A673 (cell line): Measurements from ENCODE around the gene FBXL17. TPM values are rescaled to one million over a fixed set of nuclear protein-coding genes. Genes with fewer than 3 reads are reported as not detected.

Source experiments
- BruUV-seq: library from RNA; stranded (reverse); fragments of 400-500 nt; replicated peaks from 2 replicates; lab custom pipeline; 2021; lab: Mats Ljungman, UMichigan
- CTCF ChIA-PET: fragments of 300-600 bp; sonication (Branson Sonifier 250); formaldehyde crosslinking; loops from one replicate; lab custom pipeline; 2022; ENCODE audit warnings: antibody characterized with exemption; lab: Charles Lee
- POLR2A ChIA-PET: fragments of 300-600 bp; sonication (Branson Sonifier 250); formaldehyde crosslinking; loops from one replicate; lab custom pipeline; 2022; ENCODE audit warnings: antibody characterized with exemption; ENCODE audit not compliant: low non-redundant PET; lab: Charles Lee
- DNase-seq: peaks from one replicate; pipeline ENCODE4 v3.0.0-alpha.2; 2015; ENCODE audit warnings: low spot score
- H3K27ac ChIP-seq: fragments of 200-600 bp; sonication (generic); 2 replicates; pipeline ENCODE4 v1.5.1; 2016; ENCODE audit warnings: mixed run types, low read depth, mild to moderate bottlenecking, mixed read lengths, antibody characterized with exemption, low read length; ENCODE audit not compliant: poor library complexity, severe bottlenecking
- H3K27me3 ChIP-seq: fragments of 200-600 bp; sonication (generic); replicated peaks from 2 replicates; pipeline ENCODE4 v1.6.1; 2017; ENCODE audit warnings: mixed run types, low read depth, mild to moderate bottlenecking, mixed read lengths, antibody characterized with exemption, low read length; ENCODE audit not compliant: insufficient read depth, poor library complexity
- H3K36me3 ChIP-seq: fragments of 200-600 bp; sonication (generic); 2 replicates; pipeline ENCODE4 v1.6.1; 2016; ENCODE audit warnings: mixed run types, mild to moderate bottlenecking, mixed read lengths, antibody characterized with exemption, low read length; ENCODE audit not compliant: insufficient read depth, poor library complexity, severe bottlenecking
- H3K4me1 ChIP-seq: fragments of 200-600 bp; sonication (generic); 2 replicates; pipeline ENCODE4 v1.6.1; 2017; ENCODE audit warnings: mixed run types, mild to moderate bottlenecking, mixed read lengths, antibody characterized with exemption, low read length; ENCODE audit not compliant: insufficient read depth, poor library complexity, severe bottlenecking
- H3K4me3 ChIP-seq: fragments of 200-600 bp; sonication (generic); 2 replicates; pipeline ENCODE4 v1.5.1; 2016; ENCODE audit warnings: low read depth, mixed run types, mild to moderate bottlenecking, mixed read lengths, low read length; ENCODE audit not compliant: poor library complexity, severe bottlenecking
- H3K9me3 ChIP-seq: fragments of 200-600 bp; sonication (generic); 2 replicates; pipeline ENCODE4 v1.6.1; 2016; ENCODE audit warnings: mixed run types, low read depth, mild to moderate bottlenecking, mixed read lengths, antibody characterized with exemption, low read length; ENCODE audit not compliant: poor library complexity, severe bottlenecking
- EZH2 ChIP-seq: fragments of 200-600 bp; sonication (generic); IDR thresholded peaks from 2 replicates; pipeline ENCODE4 v1.6.1; 2017; ENCODE audit warnings: borderline replicate concordance, low read depth, mild to moderate bottlenecking, mixed read lengths, antibody characterized with exemption, low read length; ENCODE audit not compliant: poor library complexity, severe bottlenecking
- intact Hi-C: fragments of 100-400 bp; cut with micrococcal nuclease; formaldehyde crosslinking; loops from one replicate; pipeline ENCODE4 v1.10.0; 2022; ENCODE audit not compliant: unreplicated experiment
- total RNA-seq: library from RNA; stranded (reverse); gene quantifications from 2 replicates; pipeline ENCODE4 v1.2.3, GENCODE V29; 2021
- TF ChIP-seq, protein P1 (sequence below): fragments of 300-800, 200-600 bp; sonication (generic); conservative IDR thresholded peaks from 2 replicates; pipeline ENCODE4 v1.5.1; 2017; ENCODE audit warnings: low read depth, mild to moderate bottlenecking, antibody characterized with exemption, low read length, moderate library complexity, mixed read lengths

FBXL17 gene
- total RNA-seq, 1 experiment from 2014 or later = 5.7 TPM

DNA sequence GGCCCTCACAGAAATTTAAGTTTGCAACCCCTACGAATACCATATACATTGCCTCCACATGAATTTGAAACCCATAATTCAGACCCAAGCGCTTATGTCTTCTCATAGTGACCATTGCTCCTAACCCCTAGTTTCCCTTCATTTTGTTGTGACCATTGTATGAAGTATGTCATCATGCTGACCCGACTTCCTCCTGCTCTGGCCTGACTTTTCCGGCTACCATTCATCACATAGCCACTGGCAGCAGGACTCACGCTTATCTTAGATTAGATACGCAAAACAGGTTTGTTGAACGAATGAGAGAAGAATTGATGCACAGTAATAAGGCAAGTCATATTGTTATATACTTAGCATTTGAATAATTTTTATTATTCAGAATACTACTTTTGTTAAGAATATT lies 345.4 kb downstream of the FBXL17 start:
- ChIA-PET POLR2A (no interaction called here), CTCF (no interaction called here)

DNA sequence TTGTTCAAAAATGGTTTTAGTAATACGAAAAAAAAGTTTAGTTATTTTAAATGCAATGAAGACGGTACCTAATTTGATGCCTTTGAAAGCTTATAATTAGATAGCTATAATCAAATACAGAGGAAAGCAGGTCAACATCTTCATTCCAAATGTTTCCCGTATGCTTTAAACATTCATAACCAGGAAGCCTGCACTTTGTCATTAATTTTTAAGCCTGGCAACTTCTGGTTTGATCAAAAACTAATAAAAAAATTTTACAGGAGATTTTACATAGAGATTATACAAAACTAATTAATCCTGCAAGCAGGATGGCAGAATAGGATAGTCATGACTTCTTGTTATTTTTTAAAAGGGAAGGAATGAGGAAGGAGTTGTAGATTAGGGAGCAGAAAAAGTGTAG lies 353.0 kb downstream of the FBXL17 start:
- Histone ChIP-seq H3K4me3 (no peak overlapping the region), H3K36me3 (no peaks in the 10 kb centered on the region), H3K27ac (no peak overlapping the region), H3K4me1 (no peaks in the 10 kb centered on the region), H3K9me3 (no peaks in the 10 kb centered on the region), H3K27me3 (no peaks in the 10 kb centered on the region)
- ChIA-PET POLR2A (no interaction called here), CTCF (no interaction called here)
- TF ChIP-seq, protein P1, sequence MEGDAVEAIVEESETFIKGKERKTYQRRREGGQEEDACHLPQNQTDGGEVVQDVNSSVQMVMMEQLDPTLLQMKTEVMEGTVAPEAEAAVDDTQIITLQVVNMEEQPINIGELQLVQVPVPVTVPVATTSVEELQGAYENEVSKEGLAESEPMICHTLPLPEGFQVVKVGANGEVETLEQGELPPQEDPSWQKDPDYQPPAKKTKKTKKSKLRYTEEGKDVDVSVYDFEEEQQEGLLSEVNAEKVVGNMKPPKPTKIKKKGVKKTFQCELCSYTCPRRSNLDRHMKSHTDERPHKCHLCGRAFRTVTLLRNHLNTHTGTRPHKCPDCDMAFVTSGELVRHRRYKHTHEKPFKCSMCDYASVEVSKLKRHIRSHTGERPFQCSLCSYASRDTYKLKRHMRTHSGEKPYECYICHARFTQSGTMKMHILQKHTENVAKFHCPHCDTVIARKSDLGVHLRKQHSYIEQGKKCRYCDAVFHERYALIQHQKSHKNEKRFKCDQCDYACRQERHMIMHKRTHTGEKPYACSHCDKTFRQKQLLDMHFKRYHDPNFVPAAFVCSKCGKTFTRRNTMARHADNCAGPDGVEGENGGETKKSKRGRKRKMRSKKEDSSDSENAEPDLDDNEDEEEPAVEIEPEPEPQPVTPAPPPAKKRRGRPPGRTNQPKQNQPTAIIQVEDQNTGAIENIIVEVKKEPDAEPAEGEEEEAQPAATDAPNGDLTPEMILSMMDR = no peak
- no peak for TF ChIP-seq EZH2
- DNase-seq = no peak
- intact Hi-C loops = no loop called here
- no TSS peak for BruUV-seq

More for the DNA sequence above, 345.4 kb downstream of the FBXL17 start:
- no peaks in the 10 kb centered on the region for H3K36me3 ChIP-seq
- no peak overlapping the region for H3K4me3 ChIP-seq
- no peak overlapping the region for H3K27ac ChIP-seq
- H3K9me3 ChIP-seq = no peaks in the 10 kb centered on the region
- no peak for DNase-seq
- intact Hi-C loops = no loop called here
- TF ChIP-seq, protein P1 = no peak
- no peak for TF ChIP-seq EZH2
- no peaks in the 10 kb centered on the region for H3K27me3 ChIP-seq
- no TSS peak for BruUV-seq
- H3K4me1 ChIP-seq = no peaks in the 10 kb centered on the region

DNA sequence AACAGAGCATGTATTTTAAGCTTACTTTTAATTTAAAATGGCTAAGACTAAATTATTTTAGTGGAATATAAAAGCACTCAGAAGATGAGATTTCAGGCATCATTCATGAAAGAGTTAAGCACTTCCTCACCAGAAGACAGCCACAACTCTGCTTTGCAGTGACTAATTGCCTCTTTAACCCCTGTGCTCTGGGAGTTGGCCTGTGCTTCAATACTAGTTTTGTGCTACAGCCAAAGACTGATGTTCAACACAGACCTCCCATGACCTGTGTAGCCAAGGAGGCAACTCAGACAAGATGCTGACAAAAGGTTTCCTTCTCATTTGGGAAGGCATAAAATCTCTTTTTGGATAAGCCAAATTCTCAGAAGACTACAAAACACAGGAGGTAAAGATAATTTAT lies 353.5 kb downstream of the FBXL17 start:
- H3K27me3 ChIP-seq = no peaks in the 10 kb centered on the region
- no peaks in the 10 kb centered on the region for H3K36me3 ChIP-seq
- POLR2A ChIA-PET = no interaction called here
- no peak for TF ChIP-seq EZH2
- TF ChIP-seq, protein P1 = no peak
- no peak for DNase-seq
- no TSS peak for BruUV-seq
- H3K9me3 ChIP-seq = no peaks in the 10 kb centered on the region
- H3K27ac ChIP-seq = no peak overlapping the region
- no peak overlapping the region for H3K4me3 ChIP-seq
- no peaks in the 10 kb centered on the region for H3K4me1 ChIP-seq
- intact Hi-C loops = no loop called here
- CTCF ChIA-PET = no interaction called here
